Measurements from ENCODE around the gene LASP1.

Gene LASP1

DNA sequence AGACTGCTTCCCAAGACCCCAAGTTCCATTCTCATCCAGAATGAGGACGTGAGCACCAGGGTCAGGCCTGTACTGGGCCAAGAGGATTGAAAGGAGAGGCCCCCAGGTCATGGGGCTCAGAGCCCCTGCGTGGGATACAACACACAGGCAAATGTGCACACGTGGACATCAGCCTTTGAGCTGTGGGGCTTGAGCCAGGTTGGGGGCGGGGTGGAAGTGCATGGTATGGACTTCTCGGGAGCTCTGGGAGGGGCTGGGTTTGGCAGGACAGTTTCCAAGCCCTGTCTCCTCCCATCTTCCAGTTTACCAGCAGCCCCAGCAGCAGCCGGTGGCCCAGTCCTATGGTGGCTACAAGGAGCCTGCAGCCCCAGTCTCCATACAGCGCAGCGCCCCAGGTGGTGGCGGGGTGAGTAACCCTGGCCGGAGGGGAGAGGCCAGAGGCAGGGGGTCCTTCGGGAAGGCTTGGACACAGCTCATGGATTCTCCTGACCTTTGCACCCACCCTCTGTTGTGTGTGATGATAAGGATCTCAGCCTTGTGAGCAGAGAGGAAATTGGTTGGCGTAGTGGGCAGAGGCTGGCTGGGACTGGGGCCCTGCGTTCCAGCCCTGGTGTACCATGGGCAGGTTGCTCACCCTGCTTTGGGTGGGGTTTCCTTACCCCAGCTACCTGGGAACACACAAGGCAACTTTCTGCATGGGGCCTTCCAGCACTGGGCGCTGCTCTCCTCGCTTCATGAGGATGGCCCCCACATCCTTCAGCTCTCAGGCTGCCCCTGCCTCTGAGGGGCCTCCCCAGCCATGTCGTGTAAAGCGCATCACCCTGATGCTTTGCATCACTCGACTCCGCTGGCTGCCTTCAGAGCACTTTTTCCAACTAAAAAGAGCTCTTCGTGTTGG is 45.1 kb downstream of the LASP1 start:
- Histone ChIP-seq H3K9me3 (ENCODE audit: insufficient read depth, low read length, severe bottlenecking) (no peaks in the 10 kb centered on the region), H3K27me3 (ENCODE audit: insufficient read depth, low read length, poor library complexity) (no peaks in the 10 kb centered on the region), H3K27ac (ENCODE audit: low read length) (0 out of 2 replicates have a peak overlapping the region, but pooled peaks have one; percentile 32), H3K4me3 (ENCODE audit: low read depth in 1 of 2, low read length in 2 of 2) (no peak overlapping the region), H3K9ac (ENCODE audit: low read depth, low read length) (no peak overlapping the region), H3K79me2 (ENCODE audit: insufficient read depth, low read length) (peaks cover 5% of the 10 kb centered on the region), H4K20me1 (ENCODE audit: insufficient read depth, low read length) (peaks cover 18% of the 10 kb centered on the region), H3K4me2 (ENCODE audit: insufficient read depth, low read length) (no peak overlapping the region), H3K36me3 (ENCODE audit: insufficient read depth, low read length) (peaks cover 90% of the 10 kb centered on the region), H2AFZ (ENCODE audit: low read depth, low read length) (no peak overlapping the region), H3K4me1 (ENCODE audit: insufficient read depth, low read length) (no peaks in the 10 kb centered on the region)
- no peak for TF ChIP-seq EZH2 (IDR thresholded peaks at IDR 0.05; ENCODE audit: borderline replicate concordance, low read depth, low read length, severe bottlenecking)
- TF ChIP-seq, protein P1, sequence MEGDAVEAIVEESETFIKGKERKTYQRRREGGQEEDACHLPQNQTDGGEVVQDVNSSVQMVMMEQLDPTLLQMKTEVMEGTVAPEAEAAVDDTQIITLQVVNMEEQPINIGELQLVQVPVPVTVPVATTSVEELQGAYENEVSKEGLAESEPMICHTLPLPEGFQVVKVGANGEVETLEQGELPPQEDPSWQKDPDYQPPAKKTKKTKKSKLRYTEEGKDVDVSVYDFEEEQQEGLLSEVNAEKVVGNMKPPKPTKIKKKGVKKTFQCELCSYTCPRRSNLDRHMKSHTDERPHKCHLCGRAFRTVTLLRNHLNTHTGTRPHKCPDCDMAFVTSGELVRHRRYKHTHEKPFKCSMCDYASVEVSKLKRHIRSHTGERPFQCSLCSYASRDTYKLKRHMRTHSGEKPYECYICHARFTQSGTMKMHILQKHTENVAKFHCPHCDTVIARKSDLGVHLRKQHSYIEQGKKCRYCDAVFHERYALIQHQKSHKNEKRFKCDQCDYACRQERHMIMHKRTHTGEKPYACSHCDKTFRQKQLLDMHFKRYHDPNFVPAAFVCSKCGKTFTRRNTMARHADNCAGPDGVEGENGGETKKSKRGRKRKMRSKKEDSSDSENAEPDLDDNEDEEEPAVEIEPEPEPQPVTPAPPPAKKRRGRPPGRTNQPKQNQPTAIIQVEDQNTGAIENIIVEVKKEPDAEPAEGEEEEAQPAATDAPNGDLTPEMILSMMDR (IDR thresholded peaks at IDR 0.05; ENCODE audit: borderline replicate concordance, extremely low read depth, low read length, poor library complexity, severe bottlenecking), result no peak
- ATAC-seq (ENCODE audit: insufficient read depth, low read depth) (no peak), DNase-seq (no peak)

DNA sequence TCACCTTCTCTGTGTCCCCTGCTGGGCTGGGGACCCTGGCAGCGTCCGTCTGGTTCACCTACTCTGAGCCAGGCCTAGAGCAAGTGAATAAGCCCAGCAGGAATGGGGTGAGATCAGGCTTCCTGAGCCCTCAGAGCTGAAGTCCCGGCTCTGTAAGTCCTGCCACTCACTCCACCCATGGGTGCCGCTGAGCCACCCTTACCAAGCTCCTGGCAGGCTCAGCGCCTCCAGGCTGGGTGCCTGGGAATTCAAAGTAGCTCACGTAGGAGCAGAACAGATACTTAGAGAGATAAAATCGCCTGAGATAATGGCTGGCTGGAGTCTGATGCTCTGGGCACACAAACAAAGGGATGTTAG is 45.8 kb downstream of the LASP1 start:
- Histone ChIP-seq H3K36me3 (ENCODE audit: insufficient read depth, low read length) (peaks cover 96% of the 10 kb centered on the region), H3K4me2 (ENCODE audit: insufficient read depth, low read length) (no peak overlapping the region), H4K20me1 (ENCODE audit: insufficient read depth, low read length) (peaks cover 18% of the 10 kb centered on the region), H2AFZ (ENCODE audit: low read depth, low read length) (no peak overlapping the region), H3K9ac (ENCODE audit: low read depth, low read length) (no peak overlapping the region), H3K4me1 (ENCODE audit: insufficient read depth, low read length) (no peaks in the 10 kb centered on the region), H3K9me3 (ENCODE audit: insufficient read depth, low read length, severe bottlenecking) (no peaks in the 10 kb centered on the region), H3K4me3 (ENCODE audit: low read depth in 1 of 2, low read length in 2 of 2) (no peak overlapping the region), H3K27ac (ENCODE audit: low read length) (0 out of 2 replicates have a peak overlapping the region, but pooled peaks have one; percentile 32), H3K27me3 (ENCODE audit: insufficient read depth, low read length, poor library complexity) (no peaks in the 10 kb centered on the region), H3K79me2 (ENCODE audit: insufficient read depth, low read length) (peaks cover 5% of the 10 kb centered on the region)
- no peak for DNase-seq
- no peak for TF ChIP-seq EZH2 (IDR thresholded peaks at IDR 0.05; ENCODE audit: borderline replicate concordance, low read depth, low read length, severe bottlenecking)
- TF ChIP-seq, protein P1 (IDR thresholded peaks at IDR 0.05; ENCODE audit: borderline replicate concordance, extremely low read depth, low read length, poor library complexity, severe bottlenecking), result no peak
- ATAC-seq (ENCODE audit: insufficient read depth, low read depth), result no peak

DNA sequence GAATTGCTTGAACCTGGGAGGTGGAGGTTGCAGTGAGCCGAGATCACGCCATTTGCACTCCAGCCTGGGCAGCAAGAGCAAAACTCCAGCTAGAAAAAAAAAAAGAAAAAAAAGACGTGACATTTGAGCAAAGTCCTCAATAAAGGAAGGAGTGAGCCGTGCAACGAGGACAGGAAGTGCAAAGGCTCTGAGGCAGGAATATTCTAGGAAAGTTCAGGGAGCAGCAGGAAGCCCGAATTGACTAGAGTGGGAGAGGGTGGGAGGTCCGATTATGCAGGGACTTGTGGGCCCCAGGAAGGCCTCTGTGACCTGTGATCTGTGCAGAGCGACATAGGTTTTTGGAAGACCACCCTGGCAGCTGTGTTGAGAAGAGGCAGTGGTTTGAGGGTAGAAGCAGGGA is 46.9 kb downstream of the LASP1 start:
- peaks cover 18% of the 10 kb centered on the region for H4K20me1 ChIP-seq (ENCODE audit: insufficient read depth, low read length)
- no peak for ATAC-seq (ENCODE audit: insufficient read depth, low read depth)

More for the DNA sequence above, 46.9 kb downstream of the LASP1 start:
- Histone ChIP-seq H3K36me3 (ENCODE audit: insufficient read depth, low read length) (peaks cover 86% of the 10 kb centered on the region), H3K4me2 (ENCODE audit: insufficient read depth, low read length) (no peak overlapping the region), H3K9ac (ENCODE audit: low read depth, low read length) (no peak overlapping the region), H3K79me2 (ENCODE audit: insufficient read depth, low read length) (peaks cover 5% of the 10 kb centered on the region; the same call in 1 of the 2 replicates), H2AFZ (ENCODE audit: low read depth, low read length) (no peak overlapping the region), H3K4me1 (ENCODE audit: insufficient read depth, low read length) (no peaks in the 10 kb centered on the region), H3K9me3 (ENCODE audit: insufficient read depth, low read length, severe bottlenecking) (no peaks in the 10 kb centered on the region), H3K4me3 (ENCODE audit: low read depth in 1 of 2, low read length in 2 of 2) (no peak overlapping the region), H3K27me3 (ENCODE audit: insufficient read depth, low read length, poor library complexity) (no peaks in the 10 kb centered on the region), H3K27ac (ENCODE audit: low read length) (no peak overlapping the region)
- DNase-seq, result no peak
- no peak for TF ChIP-seq EZH2 (IDR thresholded peaks at IDR 0.05; ENCODE audit: borderline replicate concordance, low read depth, low read length, severe bottlenecking)
- TF ChIP-seq, protein P1 (IDR thresholded peaks at IDR 0.05; ENCODE audit: borderline replicate concordance, extremely low read depth, low read length, poor library complexity, severe bottlenecking), result no peak

Data from DND-41 (cell line).